Heart left ventricle (tissue), 16 donors: Measurements from ENCODE around the gene TEDC2. TPM values are rescaled to one million over a fixed set of nuclear protein-coding genes. Genes with fewer than 3 reads are reported as not detected.

Source experiments
- ATAC-seq, 4 donors: fragments of 200-7000 bp; cut with Tn5 transposase; one replicate each; pipeline ENCODE4 v1.9.1; 2020 to 2022; ENCODE audit warnings: moderate library complexity in 4 of 4, mild to moderate bottlenecking in 3 of 4, moderate number of reproducible peaks in 1 of 4
- DNase-seq, 5 donors: peaks; one replicate each; pipeline ENCODE4 v3.0.0-alpha.2; 2020
- H3K27ac ChIP-seq, 12 donors: fragments of 200-600 bp; sonication (generic) in 4 of 12; one replicate each; pipeline versions ENCODE4 v1.5.0 to v1.8.0; 2016 to 2022; ENCODE audit warnings: mild to moderate bottlenecking in 2 of 12
- H3K27me3 ChIP-seq, 9 donors: fragments of 200-600 bp; sonication (generic) in 2 of 9; one replicate each; pipeline versions ENCODE4 v1.5.1 to v1.8.0; 2016 to 2022; ENCODE audit warnings: mild to moderate bottlenecking in 3 of 9
- H3K36me3 ChIP-seq, 9 donors: fragments of 200-600 bp; sonication (generic) in 2 of 9; one replicate each; pipeline versions ENCODE4 v1.5.0 to v1.8.0; 2018 to 2022; ENCODE audit warnings: mild to moderate bottlenecking in 2 of 9
- H3K4me1 ChIP-seq, 12 donors: fragments of 200-600 bp; sonication (generic) in 4 of 12; one replicate each; pipeline versions ENCODE4 v1.5.0 to v1.8.0; 2016 to 2022; ENCODE audit warnings: mild to moderate bottlenecking in 3 of 12
- H3K4me3 ChIP-seq, 12 donors: fragments of 200-600 bp; sonication (generic) in 4 of 12; one replicate each; pipeline versions ENCODE4 v1.5.0 to v1.8.0; 2017 to 2022; ENCODE audit warnings: mild to moderate bottlenecking in 9 of 12, moderate library complexity in 4 of 12
- H3K9me3 ChIP-seq, 12 donors: fragments of 200-600 bp; sonication (generic) in 4 of 12; one replicate each; pipeline versions ENCODE4 v1.5.0 to v1.8.0; 2016 to 2022; ENCODE audit warnings: mild to moderate bottlenecking in 1 of 12
- CTCF ChIP-seq, 12 donors: fragments of 200-600 bp; sonication (generic) in 4 of 12; IDR thresholded peaks; one replicate each; pipeline versions ENCODE4 v1.5.0 to v1.8.0; 2018 to 2022; ENCODE audit warnings: antibody characterized with exemption in 12 of 12, mild to moderate bottlenecking in 5 of 12
- POLR2A ChIP-seq, 2 donors: fragments of 450-650 bp; IDR thresholded peaks; one replicate each; pipeline ENCODE4 v1.6.1; 2017; ENCODE audit warnings: antibody characterized with exemption in 2 of 2, mild to moderate bottlenecking in 2 of 2, moderate library complexity in 2 of 2
- WGBS, 4 donors: extraction: QIAGEN DNeasy Blood & Tissue Kit in 2 of 4; methylation state at CpG; one replicate each; pipeline versions ENCODE4 v1.1.5 to v1.1.7; 2013 to 2018; 5-methylcytosine and 5-hydroxymethylcytosine counted together
- intact Hi-C, 10 donors: fragments of 100-400 bp; cut with DNase I; formaldehyde crosslinking; loops; one replicate each; pipeline versions ENCODE4 v1.11.1 to v1.14.2; 2022
- polyA plus RNA-seq, 2 donors: library from polyadenylated mRNA; stranded (reverse); fragments of 200-250 nt; gene quantifications; one replicate each; pipeline ENCODE4 v1.2.3, GENCODE V29; 2013
- total RNA-seq, 9 donors: library from RNA; depleted of rRNA in 2 of 9; stranded (reverse); fragments of >200 nt in 2 of 9; fragmentation: NEBNext Ultra II Directional in 3 of 9; extraction: Animal tissue kit (Norgen Biotek cat#: 25700) in 3 of 9; gene quantifications; one replicate each; pipeline versions ENCODE4 v1.1.0 to v1.2.4, GENCODE V29; 2016 to 2023
- donor health status: ischemic (EF 13 %, LVEDD 7.1; RV severe dilation, severe dysfunction).
- donor health status: healthy with polysubstance abuse.
- donor health status: DM: no; HTN: yes; CAD: no.
- donor health status: DM: no; HTN: no; CAD: no.
- donor health status: ischemic (EF 25% LVEDD 6.9; RV normal size, moderate dysfunction).
- donor health status: ischemic (EF 25% LVEDD 5.7; RV mildly dilated, moderate dysfunction).
- donor health status: healthy.
- donor health status: DM: yes; HTN: yes; CAD: no.
- donor health status: ischemic (EF 35%, LVEDD 5.7; RV mildly dilated, moderate dysfunction).
- donor health status: nonischemic (EF 11% LVEDD 7.7; RV severe dilation, severe dysfunction).
- donor health status: DM: yes; HTN: yes; CAD: no.
- donor health status: PGD.
- donor health status: ischemic (EF 29% LVEDD 5.4; RV normal size, mild dysfunction).
- donor health status: nonischemic (EF 23%, LVEDD 6.1; RV moderate dilation, normal function).

TEDC2 gene
- total and polyA plus RNA-seq, 11 donors = 0.46 to 4.9 (median 1.2) TPM; not detected in 1

- Histone ChIP-seq H3K4me3 (peak overlapping the region; percentile 30 to 87 (median 76)), H3K36me3 (no peaks in the 10 kb centered on the region), H3K4me1 (peaks cover 9 to 47% (median 28%) of the 10 kb centered on the region in 12 donors), H3K9me3 (no peaks in the 10 kb centered on the region), H3K27me3 (peaks cover 11 to 29% (median 26%) of the 10 kb centered on the region in 9 donors), H3K27ac (peak overlapping the region in 7 of 12 donors; percentile 20 to 90 (median 55))
- DNase-seq (peak in 1 of 5 donors; percentile 66), ATAC-seq (no peak)
- TF ChIP-seq CTCF (IDR thresholded peaks at IDR 0.05) = no peak
- no peak for TF ChIP-seq POLR2A (IDR thresholded peaks at IDR 0.05)
- intact Hi-C loops = loop anchor here in 3 of 10 donors (1.0 to 2.0 kb wide), 4 partner anchors 16 to 47 kb away; partner anchors contain the start of gene CCNF (in 1 of the 3)
- WGBS, 4 donors = 16 to 20% (median 17%) methylated on average over 35 to 55 of the region's 55 CpGs
Observed at GRCh38 chr16:2475413-2476344, 15.8 kb downstream of the TEDC2 start.

DNA sequence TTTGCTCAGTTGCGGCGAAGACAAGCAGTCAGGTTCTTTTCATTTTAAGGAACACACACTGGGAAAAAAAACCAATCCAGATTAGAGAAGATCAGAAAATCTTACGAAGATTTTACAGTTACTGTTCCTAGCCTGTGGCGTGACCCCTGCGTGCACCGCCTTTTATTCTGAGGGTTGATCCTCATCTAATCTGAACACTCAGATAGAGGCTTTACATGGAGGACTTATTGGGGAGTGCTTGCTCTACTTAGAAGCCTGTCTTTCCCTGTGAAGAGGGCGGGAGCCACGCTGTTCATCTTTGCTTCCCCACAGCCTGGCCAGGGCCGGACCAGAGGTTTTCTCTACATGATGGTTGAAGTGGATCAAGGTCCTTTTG lies 16.4 kb downstream of the TEDC2 start:
- TF ChIP-seq CTCF (IDR thresholded peaks at IDR 0.05) (no peak), POLR2A (IDR thresholded peaks at IDR 0.05) (no peak)
- intact Hi-C loops = loop anchor here in 1 of 10 donors (1.0 kb wide), 1 partner anchor 17 kb away; no protein-coding TSS in a partner anchor
- peak overlapping the region in 2 of 12 donors; percentile 9 to 75 for H3K4me3 ChIP-seq
- H3K4me1 ChIP-seq = peaks cover 7 to 40% (median 24%) of the 10 kb centered on the region in 12 donors
- DNase-seq = no peak
- no peaks in the 10 kb centered on the region for H3K36me3 ChIP-seq
- H3K27ac ChIP-seq = no peak overlapping the region
- H3K27me3 ChIP-seq = peaks cover 11 to 23% (median 22%) of the 10 kb centered on the region in 9 donors
- no peak for ATAC-seq
- 96 to 98% (median 96%) methylated on average over 9 of the region's 9 CpGs for WGBS, 4 donors
- no peaks in the 10 kb centered on the region for H3K9me3 ChIP-seq

GRCh38 chr16:2476741-2477140 lies 16.8 kb downstream of the TEDC2 start:
- Histone ChIP-seq H3K9me3 (no peaks in the 10 kb centered on the region), H3K4me1 (peaks cover 5 to 36% (median 20%) of the 10 kb centered on the region in 12 donors), H3K36me3 (no peaks in the 10 kb centered on the region), H3K27ac (no peak overlapping the region), H3K4me3 (peak overlapping the region in 1 of 12 donors; percentile 9), H3K27me3 (peaks cover 7 to 19% (median 18%) of the 10 kb centered on the region in 9 donors)
- no peak for DNase-seq
- WGBS, 4 donors = 90 to 98% (median 91%) methylated on average over 3 of the region's 3 CpGs
- intact Hi-C loops = loop anchor here in 1 of 10 donors (1.0 kb wide), 1 partner anchor 17 kb away; no protein-coding TSS in a partner anchor
- TF ChIP-seq POLR2A (IDR thresholded peaks at IDR 0.05) (no peak), CTCF (IDR thresholded peaks at IDR 0.05) (no peak)
- ATAC-seq = no peak

- no peak for TF ChIP-seq POLR2A (IDR thresholded peaks at IDR 0.05)
- no peak for TF ChIP-seq CTCF (IDR thresholded peaks at IDR 0.05)
- Histone ChIP-seq H3K9me3 (no peaks in the 10 kb centered on the region), H3K27me3 (peaks cover 6 to 13% (median 12%) of the 10 kb centered on the region in 9 donors), H3K4me1 (peaks cover 5 to 33% (median 18%) of the 10 kb centered on the region in 12 donors), H3K27ac (no peak overlapping the region), H3K4me3 (no peak overlapping the region), H3K36me3 (no peaks in the 10 kb centered on the region)
- DNase-seq = no peak
- ATAC-seq = no peak
- intact Hi-C loops = no loop called here
- 91 to 99% (median 97%) methylated on average over 3 of the region's 3 CpGs for WGBS, 4 donors
Observed at GRCh38 chr16:2477327-2477726, 17.4 kb downstream of the TEDC2 start.
